GM19193 (cell line): ENCODE data around the gene DDX47.

Experiments
- POLR2A ChIP-seq: IDR thresholded peaks from 4 replicates; pipeline ENCODE4 v1.6.1; 2011; ENCODE audit not compliant: insufficient read depth, insufficient read length; ENCODE audit errors: extremely low read depth

DDX47 gene

GRCh38 chr12:12791756-12792369, 21.3 kb upstream of the DDX47 start:
- no peak for TF ChIP-seq POLR2A

- TF ChIP-seq POLR2A: no peak
These were observed 20.7 kb upstream of the DDX47 start for GRCh38 chr12:12792421-12792820.

GRCh38 chr12:12794686-12795085, 18.5 kb upstream of the DDX47 start:
- no peak for TF ChIP-seq POLR2A

- no peak for TF ChIP-seq POLR2A
These were observed 17.0 kb upstream of the DDX47 start for GRCh38 chr12:12796171-12796570.

GRCh38 chr12:12796928-12797793, 16.0 kb upstream of the DDX47 start:
- TF ChIP-seq POLR2A: no peak

- TF ChIP-seq POLR2A: no peak
These were observed 15.4 kb upstream of the DDX47 start for GRCh38 chr12:12797794-12798152.

GRCh38 chr12:12798480-12798879, 14.7 kb upstream of the DDX47 start:
- TF ChIP-seq POLR2A: no peak

GRCh38 chr12:12799163-12799920, 13.8 kb upstream of the DDX47 start:
- no peak for TF ChIP-seq POLR2A

GRCh38 chr12:12800406-12801180, 12.6 kb upstream of the DDX47 start:
- TF ChIP-seq POLR2A: no peak

- TF ChIP-seq POLR2A: no peak
These were observed 10.0 kb upstream of the DDX47 start for GRCh38 chr12:12803186-12803585.

GRCh38 chr12:12804011-12804410, 9.1 kb upstream of the DDX47 start:
- TF ChIP-seq POLR2A: no peak

GRCh38 chr12:12804432-12804886, 8.7 kb upstream of the DDX47 start:
- TF ChIP-seq POLR2A: no peak

- no peak for TF ChIP-seq POLR2A
These were observed 6.2 kb upstream of the DDX47 start for GRCh38 chr12:12806784-12807516.
